Lung (tissue), 12 donors: Measurements from ENCODE around the gene FBXO38. TPM values are rescaled to one million over a fixed set of nuclear protein-coding genes. Genes with fewer than 3 reads are reported as not detected.

Experiments used
- ATAC-seq: fragments of 200-7000 bp; cut with Tn5 transposase; one replicate; pipeline ENCODE4 v1.9.1; 2020; ENCODE audit warnings: moderate number of reproducible peaks; ENCODE audit not compliant: insufficient read depth, low FRiP score
- DNase-seq, 3 donors: peaks; one replicate each; pipeline ENCODE4 v3.0.0-alpha.2; 2013 to 2017
- H3K27ac ChIP-seq, 2 donors: one replicate each; pipeline ENCODE4 v1.5.1; 2013; ENCODE audit warnings: mild to moderate bottlenecking in 2 of 2, moderate library complexity in 2 of 2, control low read depth in 1 of 2, inconsistent platforms in 1 of 2, low read depth in 1 of 2, low read length in 1 of 2
- H3K27me3 ChIP-seq, 3 donors: one replicate each; pipeline ENCODE4 v1.5.1; 2013; ENCODE audit warnings: low read length in 2 of 3; ENCODE audit not compliant: control insufficient read depth in 3 of 3, insufficient read depth in 3 of 3
- H3K36me3 ChIP-seq, 4 donors: one replicate each; pipeline ENCODE4 v1.5.1; 2013; ENCODE audit warnings: low read length in 4 of 4, mild to moderate bottlenecking in 1 of 4, moderate library complexity in 1 of 4; ENCODE audit not compliant: control insufficient read depth in 4 of 4, insufficient read depth in 4 of 4
- H3K4me1 ChIP-seq, 5 donors: one replicate each; pipeline ENCODE4 v1.5.1; 2013; ENCODE audit warnings: low read length in 5 of 5, mild to moderate bottlenecking in 2 of 5, moderate library complexity in 1 of 5; ENCODE audit not compliant: control insufficient read depth in 5 of 5, insufficient read depth in 5 of 5
- H3K4me3 ChIP-seq: one replicate; pipeline ENCODE4 v1.5.1; 2013; ENCODE audit warnings: mild to moderate bottlenecking, control low read depth, moderate library complexity
- H3K9ac ChIP-seq, 2 donors: one replicate each; pipeline ENCODE4 v1.5.1; 2013; ENCODE audit warnings: low read length in 2 of 2, control low read depth in 1 of 2; ENCODE audit not compliant: insufficient read depth in 1 of 2
- H3K9me3 ChIP-seq, 4 donors: one replicate each; pipeline ENCODE4 v1.5.1; 2013; ENCODE audit warnings: low read length in 3 of 4, mild to moderate bottlenecking in 1 of 4, moderate library complexity in 1 of 4; ENCODE audit not compliant: control insufficient read depth in 4 of 4, insufficient read depth in 3 of 4
- WGBS, 2 donors: extraction: QIAGEN DNeasy Blood & Tissue Kit; methylation state at CpG; one replicate each; pipeline ENCODE4 v1.1.7; 2013; 5-methylcytosine and 5-hydroxymethylcytosine counted together
- polyA plus RNA-seq, 2 donors: library from polyadenylated mRNA; stranded (reverse); fragments of 200-250 nt; gene quantifications; one replicate each; pipeline ENCODE4 v1.2.1, GENCODE V29; 2013
- total RNA-seq, 2 donors: library from RNA; depleted of rRNA in 1 of 2; stranded (reverse); fragments of >200 nt in 1 of 2; gene quantifications; one replicate each; pipeline ENCODE4 v1.2.1, GENCODE V29; 2014 to 2021
- TF ChIP-seq, protein P1 (sequence below): IDR thresholded peaks from 2 replicates; pipeline ENCODE4 v1.5.1; 2012; ENCODE audit warnings: mild to moderate bottlenecking; ENCODE audit errors: control extremely low read depth, extremely low read depth
- donor health status: control.
- donor health status: control.
- donor health status: Bipolar disorder and iron deficiency.
- donor health status: healthy.
- donor health status: DM: yes; HTN: yes; CAD: no.

Gene FBXO38
- total and polyA plus RNA-seq, 4 donors = 18.5 to 77.2 (median 41.7) TPM

GRCh38 chr5:148401604-148402003, 17.8 kb downstream of the FBXO38 start:
- TF ChIP-seq, protein P1, sequence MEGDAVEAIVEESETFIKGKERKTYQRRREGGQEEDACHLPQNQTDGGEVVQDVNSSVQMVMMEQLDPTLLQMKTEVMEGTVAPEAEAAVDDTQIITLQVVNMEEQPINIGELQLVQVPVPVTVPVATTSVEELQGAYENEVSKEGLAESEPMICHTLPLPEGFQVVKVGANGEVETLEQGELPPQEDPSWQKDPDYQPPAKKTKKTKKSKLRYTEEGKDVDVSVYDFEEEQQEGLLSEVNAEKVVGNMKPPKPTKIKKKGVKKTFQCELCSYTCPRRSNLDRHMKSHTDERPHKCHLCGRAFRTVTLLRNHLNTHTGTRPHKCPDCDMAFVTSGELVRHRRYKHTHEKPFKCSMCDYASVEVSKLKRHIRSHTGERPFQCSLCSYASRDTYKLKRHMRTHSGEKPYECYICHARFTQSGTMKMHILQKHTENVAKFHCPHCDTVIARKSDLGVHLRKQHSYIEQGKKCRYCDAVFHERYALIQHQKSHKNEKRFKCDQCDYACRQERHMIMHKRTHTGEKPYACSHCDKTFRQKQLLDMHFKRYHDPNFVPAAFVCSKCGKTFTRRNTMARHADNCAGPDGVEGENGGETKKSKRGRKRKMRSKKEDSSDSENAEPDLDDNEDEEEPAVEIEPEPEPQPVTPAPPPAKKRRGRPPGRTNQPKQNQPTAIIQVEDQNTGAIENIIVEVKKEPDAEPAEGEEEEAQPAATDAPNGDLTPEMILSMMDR = no peak
- Histone ChIP-seq H3K4me3 (no peak overlapping the region), H3K27me3 (no peaks in the 10 kb centered on the region), H3K9ac (no peak overlapping the region), H3K36me3 (peaks cover 3 to 47% (median 35%) of the 10 kb centered on the region in 4 donors), H3K9me3 (no peaks in the 10 kb centered on the region), H3K27ac (peak overlapping the region; percentile 25 to 80), H3K4me1 (peaks cover 0 to 13% (median 0%) of the 10 kb centered on the region in 5 donors)
- DNase-seq (peak in 2 of 3 donors; percentile 13 to 28), ATAC-seq (no peak)
- WGBS, 2 donors = 24% methylated on average over 2 of the region's 2 CpGs

DNA sequence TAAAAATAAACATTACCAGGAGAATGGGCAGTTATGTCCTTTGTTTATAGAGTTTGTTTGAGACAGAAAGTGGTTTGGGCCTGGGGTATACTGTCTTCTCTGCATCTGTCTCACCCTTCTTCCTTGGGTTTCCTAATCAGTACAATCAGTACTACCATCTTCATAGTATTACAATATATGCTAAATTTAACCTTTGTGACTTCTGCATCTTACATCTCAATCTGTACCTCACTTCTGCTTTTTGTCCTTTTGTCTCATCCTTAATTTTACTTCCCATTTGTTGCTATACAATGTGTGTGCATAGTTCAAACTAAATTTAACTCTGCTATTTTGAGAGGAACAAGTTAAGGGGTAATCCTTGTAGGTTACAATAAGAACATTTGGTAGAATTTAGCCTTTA, 19.6 kb downstream of the FBXO38 start:
- Histone ChIP-seq H3K4me3 (no peak overlapping the region), H3K36me3 (peaks cover 4 to 52% (median 34%) of the 10 kb centered on the region in 4 donors), H3K9me3 (no peaks in the 10 kb centered on the region), H3K27ac (no peak overlapping the region), H3K27me3 (no peaks in the 10 kb centered on the region), H3K9ac (no peak overlapping the region), H3K4me1 (peaks cover 0 to 8% (median 0%) of the 10 kb centered on the region in 5 donors)
- ATAC-seq (no peak), DNase-seq (no peak)
- TF ChIP-seq, protein P1 = no peak

DNA sequence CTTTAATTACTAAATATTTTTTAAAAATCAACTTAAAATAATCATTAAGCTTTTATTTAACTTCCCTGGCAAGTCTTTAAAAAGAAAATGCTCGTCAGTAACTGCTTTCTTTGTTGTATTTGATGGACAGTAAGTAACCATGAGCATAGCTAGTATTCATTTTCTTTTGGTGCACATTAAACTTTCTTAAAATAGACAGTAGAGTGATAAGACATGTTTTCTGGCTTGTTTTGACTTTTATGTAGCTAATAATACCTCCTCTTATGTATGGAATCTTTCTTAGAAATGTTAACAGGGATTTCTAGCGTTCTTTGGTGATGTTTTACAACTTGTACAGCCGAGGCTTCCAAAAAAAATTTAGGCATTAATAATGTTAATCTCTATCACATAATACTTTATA, 22.6 kb downstream of the FBXO38 start:
- Histone ChIP-seq H3K27me3 (no peaks in the 10 kb centered on the region), H3K9ac (no peak overlapping the region), H3K27ac (no peak overlapping the region), H3K9me3 (no peaks in the 10 kb centered on the region), H3K36me3 (peaks cover 12 to 47% (median 36%) of the 10 kb centered on the region in 4 donors), H3K4me3 (no peak overlapping the region), H3K4me1 (peaks cover 0 to 3% (median 0%) of the 10 kb centered on the region in 5 donors)
- 83 to 93% methylated on average over 3 of the region's 3 CpGs for whole genome bisulfite sequencing, 2 donors
- DNase-seq = no peak
- TF ChIP-seq, protein P1 = no peak
- no peak for ATAC-seq

GRCh38 chr5:148408092-148408491, 24.3 kb downstream of the FBXO38 start:
- TF ChIP-seq, protein P1 = no peak
- H3K36me3 ChIP-seq = peaks cover 12 to 55% (median 32%) of the 10 kb centered on the region in 4 donors

More at GRCh38 chr5:148408092-148408491, 24.3 kb downstream of the FBXO38 start:
- Histone ChIP-seq H3K4me3 (no peak overlapping the region), H3K27ac (no peak overlapping the region), H3K27me3 (no peaks in the 10 kb centered on the region), H3K4me1 (peaks cover 0 to 3% (median 0%) of the 10 kb centered on the region in 5 donors), H3K9ac (no peak overlapping the region), H3K9me3 (no peaks in the 10 kb centered on the region)
- DNase-seq (no peak), ATAC-seq (no peak)
- WGBS, 2 donors = 88 to 91% methylated on average over 3 of the region's 3 CpGs
